Bronchial smooth muscle cell (primary cell): ENCODE data around the gene NEUROG2. TPM values are rescaled to one million over a fixed set of nuclear protein-coding genes. Genes with fewer than 3 reads are reported as not detected.

Experiments
- total RNA-seq: library from RNA; depleted of rRNA; stranded (reverse); fragments of >200 nt; gene quantifications from 2 replicates; pipeline ENCODE4 v1.2.1, GENCODE V29; 2014

Gene NEUROG2
- total RNA-seq: not detected in 2 replicates

GRCh38 chr4:112516066-112516470, at the start of gene NEUROG2:
Gene NEUROG2 (minus strand): TSS chr4:112516180. CDS start chr4:112515475, 705 bp downstream.

Other genes starting within 250 kb of the NEUROG2 start
- 2.0 and 2.4 TPM in 2 replicates for gene TIFA, start 230.3 kb downstream of the NEUROG2 start, total RNA-seq
- 16.6 and 20.6 TPM in 2 replicates for gene ALPK1, start 218.8 kb downstream of the NEUROG2 start, total RNA-seq
- 2.8 and 3.9 TPM in 2 replicates for gene ZGRF1, start 120.7 kb upstream of the NEUROG2 start, total RNA-seq
- gene LARP7, start 121.0 kb upstream of the NEUROG2 start, total RNA-seq: 13.1 and 40.5 TPM in 2 replicates